A549 (cell line): Measurements from ENCODE around the gene SPDL1. TPM values are rescaled to one million over a fixed set of nuclear protein-coding genes. Genes with fewer than 3 reads are reported as not detected.

Experiments
- ATAC-seq, 2 experiments: fragments of 200-7000 bp in 1 of 2; fragments of >200 bp in 1 of 2; cut with Nextera tagmentation in 1 of 2; cut with Tn5 transposase in 1 of 2; 3 replicates each; pipeline versions ENCODE4 v1.8.0 to v1.9.1; 2018 to 2020; ENCODE audit warnings: mild to moderate bottlenecking in 1 of 2, moderate library complexity in 1 of 2
- CTCF ChIA-PET: fragments of 300-600 bp; sonication (Branson Sonifier 250); formaldehyde crosslinking; extraction: SDS; loops from one replicate; lab custom pipeline; 2021; ENCODE audit warnings: antibody characterized with exemption, inconsistent platforms; lab: Yijun Ruan, JAX
- POLR2A ChIA-PET: fragments of 350-600 bp; formaldehyde crosslinking; extraction: SDS; loops from one replicate; lab custom pipeline; 2021; ENCODE audit warnings: antibody characterized with exemption, inconsistent platforms; lab: Yijun Ruan, JAX
- DNase-seq, 2 experiments: peaks; one replicate each; pipeline versions ENCODE4 v3.0.0 to v3.0.0-alpha.2; 2011 to 2016; ENCODE audit warnings: low read depth in 1 of 2, low spot score in 1 of 2
- FAIRE-seq: peaks from 2 replicates; lab custom pipeline; 2011; peaks lifted over from hg19 to GRCh38; lab: Jason Lieb, UNC
- H3K27ac ChIP-seq, 2 experiments: fragments of >200 bp; sonication (Bioruptor Twin); formaldehyde crosslinking; 3 replicates each; pipeline ENCODE4 v1.5.1; 2016 to 2017
- H3K4me1 ChIP-seq: fragments of >200 bp; sonication (Bioruptor Twin); formaldehyde crosslinking; 3 replicates; pipeline ENCODE4 v1.6.1; 2016
- H3K4me2 ChIP-seq: fragments of >200 bp; sonication (Bioruptor Twin); formaldehyde crosslinking; 3 replicates; pipeline ENCODE4 v1.6.1; 2016
- H3K4me3 ChIP-seq: fragments of >200 bp; sonication (Bioruptor Twin); formaldehyde crosslinking; 3 replicates; pipeline ENCODE4 v1.5.1; 2016
- H3K9me3 ChIP-seq: fragments of >200 bp; sonication (Bioruptor Twin); formaldehyde crosslinking; 3 replicates; pipeline ENCODE4 v1.6.1; 2016
- EHMT2 ChIP-seq: fragments of 200-600 bp; sonication (generic); IDR thresholded peaks from 2 replicates; pipeline ENCODE4 v1.6.1; 2016; ENCODE audit warnings: antibody characterized with exemption, low read depth, mild to moderate bottlenecking, moderate library complexity
- HES2 ChIP-seq: fragments of >200 bp; sonication (Bioruptor Twin); formaldehyde crosslinking; IDR thresholded peaks from 2 replicates; pipeline ENCODE4 v1.6.1; 2016
- JUN ChIP-seq, 2 experiments: fragments of >200 bp; sonication (Bioruptor Twin); formaldehyde crosslinking; IDR thresholded peaks; 2 replicates in 1 of 2; 3 replicates in 1 of 2; pipeline ENCODE4 v1.6.1; 2016 to 2017
- JUNB ChIP-seq: fragments of >200 bp; sonication (Bioruptor Twin); formaldehyde crosslinking; IDR thresholded peaks from 2 replicates; pipeline ENCODE4 v1.6.1; 2016
- MAFK ChIP-seq: fragments of 450-650 bp; IDR thresholded peaks from 2 replicates; pipeline ENCODE4 v1.6.1; 2014; ENCODE audit not compliant: partially characterized antibody
- MAX ChIP-seq: IDR thresholded peaks from 2 replicates; pipeline ENCODE4 v1.6.1; 2012
- MAZ ChIP-seq: fragments of 150-350 bp; IDR thresholded peaks from 2 replicates; pipeline ENCODE4 v1.6.1; 2014; ENCODE audit warnings: antibody characterized with exemption, low read depth, low read length, borderline replicate concordance
- NPAS2 ChIP-seq: fragments of 250-450 bp; sonication (Bioruptor Pico); IDR thresholded peaks from 2 replicates; pipeline ENCODE4 v1.8.0; 2022; ENCODE audit warnings: mild to moderate bottlenecking, moderate library complexity, borderline replicate concordance
- RCOR1 ChIP-seq: fragments of 150-350 bp; IDR thresholded peaks from 2 replicates; pipeline ENCODE4 v1.6.1; 2014; ENCODE audit warnings: antibody characterized with exemption, low read length, low read depth
- REST ChIP-seq: fragments of 200-600 bp; sonication (generic); IDR thresholded peaks from 2 replicates; pipeline ENCODE4 v1.6.1; 2016; ENCODE audit warnings: antibody characterized with exemption, mild to moderate bottlenecking, moderate library complexity
- SMC3 ChIP-seq: fragments of >200 bp; sonication (Bioruptor Twin); formaldehyde crosslinking; IDR thresholded peaks from 3 replicates; pipeline ENCODE4 v1.6.1; 2018; ENCODE audit warnings: inconsistent platforms
- SREBF2 ChIP-seq: fragments of 450-650 bp; IDR thresholded peaks from 2 replicates; pipeline ENCODE4 v1.6.1; 2014; ENCODE audit warnings: mild to moderate bottlenecking, moderate library complexity
- TFCP2L1 ChIP-seq: fragments of 250-450 bp; sonication (Bioruptor Pico); IDR thresholded peaks from 2 replicates; pipeline ENCODE4 v1.5.0; 2021; ENCODE audit warnings: mild to moderate bottlenecking
- ZNF302 ChIP-seq: fragments of 250-450 bp; sonication (Bioruptor Pico); IDR thresholded peaks from 2 replicates; pipeline ENCODE4 v1.9.0; 2021; ENCODE audit warnings: inconsistent platforms, mild to moderate bottlenecking, moderate library complexity
- WGBS: methylation state at CpG from one replicate; pipeline ENCODE4 v1.1.6; 2017; ENCODE audit errors: missing lambda C conversion rate; 5-methylcytosine and 5-hydroxymethylcytosine counted together
- polyA plus RNA-seq, 4 experiments: library from polyadenylated mRNA; depleted of rRNA in 3 of 4; stranded (reverse); fragments of >200 nt; fragmentation: RNase III in 1 of 4; extraction: RNeasy Plus Mini Kit Qiagen cat#74134 plus additional on column Dnase treatment in 1 of 4; gene quantifications; 2 replicates in 3 of 4; 3 replicates in 1 of 4; pipeline ENCODE4 v1.2.3, GENCODE V29; 2011 to 2017

SPDL1 gene
- polyA plus RNA-seq, 2 of the 4 experiments (the other 2 are of a cell fraction): 100 to 103 TPM

GRCh38 chr5:169571355-169571754 is 12.2 kb upstream of the SPDL1 start:
- CTCF ChIA-PET: interaction anchor here (1.0 to 2.6 kb wide), 3 partner anchors 10 to 23 kb away, joined by 3 to 10 read pairs (median 4); no protein-coding TSS in a partner anchor
- 80% methylated on average over 5 of the region's 5 CpGs for WGBS
- H3K4me3 ChIP-seq: no peak overlapping the region

GRCh38 chr5:169574134-169574646 is 9.4 kb upstream of the SPDL1 start:
- no peak for TF ChIP-seq NPAS2 (CRISPR knock-in tag)
- TF ChIP-seq RCOR1: no peak
- no peak for TF ChIP-seq TFCP2L1 (CRISPR knock-in tag)
- TF ChIP-seq MAX: no peak
- no peak for TF ChIP-seq SREBF2
- no peak for TF ChIP-seq MAZ
- TF ChIP-seq SMC3: no peak
- ChIA-PET POLR2A (no interaction called here), CTCF (interaction anchor here (0.6 to 2.2 kb wide), 4 partner anchors 29 to 894 kb away, joined by 3 to 7 read pairs (median 4); no protein-coding TSS in a partner anchor)
- ATAC-seq (no peak), FAIRE-seq (no peak), DNase-seq (no peak)
- H3K4me3 ChIP-seq: no peak overlapping the region
- no peaks in the 10 kb centered on the region for H3K9me3 ChIP-seq
- peaks cover 3% of the 10 kb centered on the region; the same call in 1 of the 3 replicates for H3K4me1 ChIP-seq
- no peak overlapping the region for H3K4me2 ChIP-seq
- WGBS: 47% methylated on average over 5 of the region's 5 CpGs
- H3K27ac ChIP-seq: no peak overlapping the region

More at GRCh38 chr5:169571355-169571754, 12.2 kb upstream of the SPDL1 start:
- POLR2A ChIA-PET: no interaction called here
- TF ChIP-seq ZNF302 (no peak), MAFK (no peak), REST (no peak), JUN (IDR thresholded peaks at IDR 0.05) (no peak), EHMT2 (no peak), HES2 (no peak), RCOR1 (no peak)
- ATAC-seq (no peak), FAIRE-seq (no peak), DNase-seq (no peak)
- H3K27ac ChIP-seq: no peak overlapping the region
- no peak overlapping the region for H3K4me2 ChIP-seq
- no peaks in the 10 kb centered on the region; the same call in 2 of the 3 replicates for H3K4me1 ChIP-seq
- H3K9me3 ChIP-seq: no peaks in the 10 kb centered on the region

GRCh38 chr5:169576181-169576598 is 7.4 kb upstream of the SPDL1 start:
- H3K4me2 ChIP-seq: no peak overlapping the region
- TF ChIP-seq JUNB (peak; percentile 21; the same call in 1 of the 2 replicates), REST (no peak)
- FAIRE-seq: no peak
- 6% methylated on average over 3 of the region's 3 CpGs for WGBS
- H3K27ac ChIP-seq: 0 out of 6 replicates have a peak overlapping the region, but pooled peaks of 1 of the 2 experiments have one; percentile 14
- DNase-seq: no peak
- peak; percentile 35 to 61; a peak in 3 of 6 replicates for ATAC-seq
- peaks cover 3% of the 10 kb centered on the region; the same call in 1 of the 3 replicates for H3K4me1 ChIP-seq
- H3K4me3 ChIP-seq: no peak overlapping the region
- POLR2A ChIA-PET: no interaction called here
- no peaks in the 10 kb centered on the region for H3K9me3 ChIP-seq
- CTCF ChIA-PET: interaction anchor here (1.4 to 1.6 kb wide), 3 partner anchors 275 to 629 kb away, joined by 4 read pairs; partner anchors contain the start of gene SLIT3
